GM21528 (cell line): ENCODE measurements around the gene DCLRE1B.
"Not testable (repeated sequence)": the region's sequence is repeated elsewhere in the genome, so short reads cannot be mapped to it uniquely, and the experiment has no call there.

Experiments used
- ATAC-seq: cut with Tn5 transposase; IDR thresholded peaks from one replicate; pipeline ENCODE4 v1.9.1; 2021; ENCODE audit warnings: mild to moderate bottlenecking, moderate library complexity; ENCODE audit not compliant: unreplicated experiment, low FRiP score

DCLRE1B gene

DNA sequence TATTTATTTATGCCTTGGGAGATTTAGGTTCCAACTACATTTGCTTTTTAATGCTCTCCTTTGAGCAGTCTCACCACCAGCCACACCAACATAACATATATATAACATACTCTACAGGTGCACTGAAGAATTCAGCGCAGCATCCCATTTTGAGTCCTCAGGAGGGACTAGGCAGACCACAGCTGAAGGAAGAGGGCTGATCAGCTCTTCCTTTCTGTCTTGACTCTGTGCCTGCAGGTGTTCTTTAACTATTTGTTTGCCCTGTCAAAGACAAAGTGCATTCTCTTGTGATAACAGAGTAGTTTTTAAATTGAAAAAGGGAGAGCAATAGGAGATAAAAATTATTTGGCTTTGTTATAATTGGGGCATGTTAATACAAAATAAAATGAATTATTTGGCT is 41.0 kb downstream of the DCLRE1B start:
- no peak for ATAC-seq

DNA sequence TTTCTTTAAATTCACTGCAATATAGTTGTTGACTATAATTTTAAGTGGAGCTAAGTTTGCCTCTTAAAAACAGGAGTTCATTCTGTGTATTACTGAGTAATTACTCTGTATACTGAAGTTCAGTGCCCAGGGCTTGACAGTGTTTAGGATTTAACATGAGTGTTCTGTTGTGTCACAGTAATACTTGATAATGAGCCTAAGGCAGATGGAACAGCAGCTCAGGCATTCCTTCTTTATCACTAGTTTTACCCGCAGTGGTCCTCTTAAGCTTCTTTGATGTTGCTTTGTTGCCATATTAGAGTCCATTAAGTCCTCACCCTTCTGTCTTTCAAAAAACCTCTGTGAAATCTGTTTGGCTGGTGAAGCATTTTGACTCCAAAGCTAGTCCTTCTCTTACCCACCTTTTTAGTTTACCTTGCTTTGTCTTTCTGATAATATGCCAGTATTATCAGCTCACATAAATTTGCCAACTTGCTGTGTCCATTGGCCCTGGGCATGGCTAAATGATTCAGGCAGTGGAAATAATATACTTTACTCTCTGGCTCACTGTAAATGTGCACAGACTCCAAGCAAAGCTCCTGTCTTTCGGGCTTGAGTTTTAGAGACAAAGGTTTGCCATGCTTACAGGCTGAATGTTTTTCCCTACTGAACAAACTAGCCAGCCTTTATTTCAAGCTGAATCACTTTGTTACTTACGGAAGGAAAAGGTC is 41.7 kb downstream of the DCLRE1B start:
- no peak for ATAC-seq

- no peak for ATAC-seq
Observed at GRCh38 chr1:113947388-113948107, 42.4 kb downstream of the DCLRE1B start.

- ATAC-seq: not testable (repeated sequence)
Observed at GRCh38 chr1:113948151-113948550, 43.0 kb downstream of the DCLRE1B start.

DNA sequence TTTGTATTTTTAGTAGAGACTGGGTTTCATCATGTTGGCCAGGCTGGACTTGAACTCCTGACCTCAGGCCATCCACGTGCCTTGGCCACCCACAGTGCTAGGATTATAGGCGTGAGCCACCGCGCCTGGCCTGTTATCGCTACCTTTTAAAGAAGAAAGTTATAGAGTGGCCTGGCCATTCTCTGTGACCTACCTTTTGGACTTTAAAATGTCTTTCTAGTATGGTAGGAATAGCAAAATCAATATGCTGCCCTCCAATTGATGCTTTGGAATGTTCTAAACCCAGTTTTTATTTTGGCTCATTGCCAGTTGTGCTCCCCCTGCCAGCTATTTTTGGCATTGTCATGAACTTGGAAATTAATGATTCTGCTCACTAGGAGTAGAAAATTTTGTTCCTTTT is 43.9 kb downstream of the DCLRE1B start:
- no peak for ATAC-seq

DNA sequence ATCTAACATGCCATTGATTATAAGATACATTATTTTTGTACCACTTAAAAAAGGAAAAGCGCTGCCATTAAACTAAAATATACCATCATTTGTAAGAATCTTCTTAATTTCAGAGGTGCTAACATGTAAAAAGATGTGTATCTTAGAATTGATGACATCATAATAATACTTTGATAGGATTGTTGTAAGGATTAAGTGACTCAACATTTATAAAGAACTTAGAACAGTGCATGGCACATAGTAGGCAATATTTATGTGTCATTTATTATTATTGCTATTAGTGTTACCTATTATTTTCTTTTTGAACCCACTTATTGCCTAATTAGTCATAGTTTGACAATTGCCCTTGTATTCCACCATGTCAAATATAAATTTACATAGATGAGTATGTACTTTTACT is 45.8 kb downstream of the DCLRE1B start:
- ATAC-seq: no peak

DNA sequence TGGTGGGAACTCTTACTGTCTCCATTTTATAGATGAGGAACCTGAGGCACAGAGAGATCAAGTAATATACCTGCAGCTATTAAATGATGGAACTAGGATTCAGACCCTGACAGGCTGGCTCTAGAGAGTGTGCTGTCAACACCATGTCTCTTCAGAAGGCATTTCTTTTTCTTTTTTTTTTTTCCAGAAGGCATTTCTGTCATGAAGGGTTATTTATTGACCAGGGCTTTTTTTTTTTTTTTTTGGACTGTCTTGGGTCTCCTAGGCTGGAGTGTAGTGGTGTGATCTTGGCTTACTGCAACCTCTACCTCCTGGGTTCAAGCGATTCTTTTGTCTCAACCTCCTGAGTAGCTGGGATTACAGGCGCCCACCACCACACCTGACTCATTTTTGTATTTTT is 46.6 kb downstream of the DCLRE1B start:
- ATAC-seq: no peak

GRCh38 chr1:113957984-113958383 is 52.9 kb downstream of the DCLRE1B start:
- no peak for ATAC-seq

DNA sequence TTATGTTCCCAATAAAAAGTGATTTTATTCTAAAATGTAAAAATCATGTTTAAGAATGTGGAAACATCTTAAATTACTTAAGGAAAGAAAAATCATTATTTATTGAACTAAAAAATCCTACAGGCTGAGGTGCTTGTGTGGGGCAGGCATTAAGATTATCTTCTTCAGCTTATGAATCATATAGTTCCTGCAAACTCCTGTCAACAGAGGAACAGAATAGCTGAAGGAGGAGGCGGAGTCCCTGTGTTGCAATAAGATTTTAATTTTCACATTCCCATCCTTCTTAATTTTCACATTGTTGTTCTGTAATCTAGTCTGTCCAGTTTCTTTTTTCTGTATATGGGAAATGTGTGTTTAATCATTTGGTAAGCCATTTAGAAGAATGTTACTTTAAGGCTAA is 53.6 kb downstream of the DCLRE1B start:
- ATAC-seq: no peak

- ATAC-seq: no peak
Observed at GRCh38 chr1:113963281-113963906, 58.3 kb downstream of the DCLRE1B start.
